HG03520 (cell line): Measurements from ENCODE around the gene FHIT.

Experiments used
- ATAC-seq: cut with Tn5 transposase; IDR thresholded peaks from one replicate; pipeline ENCODE4 v1.9.1; 2021; ENCODE audit warnings: mild to moderate bottlenecking, moderate library complexity; ENCODE audit not compliant: unreplicated experiment

Gene FHIT

DNA sequence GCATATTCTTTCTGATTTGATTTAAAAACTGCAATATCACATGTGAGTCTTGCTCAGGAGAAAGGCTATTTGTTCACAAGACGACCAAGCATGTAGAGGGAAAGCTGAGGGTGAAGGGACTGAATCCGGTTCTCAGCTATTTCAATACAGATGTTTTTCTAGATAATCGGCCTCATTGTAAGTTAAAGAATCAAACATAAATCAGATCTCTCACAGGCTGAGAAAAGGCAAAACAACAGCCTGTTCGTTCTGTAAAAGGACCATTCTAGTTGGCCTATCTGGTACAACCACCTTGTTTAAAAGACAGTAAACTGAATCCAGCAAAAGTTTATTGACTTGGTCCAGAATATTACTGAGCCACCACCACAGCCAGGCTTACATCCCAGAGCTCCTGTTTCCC is 1155.7 kb downstream of the FHIT start:
- no peak for ATAC-seq

DNA sequence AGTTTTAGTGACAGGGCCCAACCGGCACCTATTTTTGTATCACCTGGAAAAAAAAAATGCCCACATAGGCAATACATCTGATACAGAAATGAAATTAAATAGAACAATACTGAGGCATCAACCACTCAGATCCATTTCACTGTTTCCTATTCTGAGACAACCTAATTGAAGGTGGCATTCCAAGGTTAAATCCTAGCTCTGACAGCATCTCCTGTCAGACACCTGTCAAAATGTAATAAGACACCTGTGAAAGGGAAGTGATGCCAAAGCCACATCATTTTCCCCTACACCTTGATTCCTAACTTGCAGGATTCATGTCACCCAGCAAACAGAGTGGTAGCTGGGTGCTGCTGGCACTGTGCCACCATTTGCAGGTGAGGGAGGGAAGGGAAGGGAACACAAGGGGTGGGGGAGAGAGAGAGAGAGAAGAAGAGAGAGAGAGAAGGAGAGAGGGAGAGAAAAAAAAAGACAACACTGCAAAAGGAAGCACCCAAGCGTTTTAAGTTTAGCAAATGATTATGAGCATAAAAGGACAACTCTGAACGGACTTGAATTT is 1156.8 kb downstream of the FHIT start:
- ATAC-seq = no peak

DNA sequence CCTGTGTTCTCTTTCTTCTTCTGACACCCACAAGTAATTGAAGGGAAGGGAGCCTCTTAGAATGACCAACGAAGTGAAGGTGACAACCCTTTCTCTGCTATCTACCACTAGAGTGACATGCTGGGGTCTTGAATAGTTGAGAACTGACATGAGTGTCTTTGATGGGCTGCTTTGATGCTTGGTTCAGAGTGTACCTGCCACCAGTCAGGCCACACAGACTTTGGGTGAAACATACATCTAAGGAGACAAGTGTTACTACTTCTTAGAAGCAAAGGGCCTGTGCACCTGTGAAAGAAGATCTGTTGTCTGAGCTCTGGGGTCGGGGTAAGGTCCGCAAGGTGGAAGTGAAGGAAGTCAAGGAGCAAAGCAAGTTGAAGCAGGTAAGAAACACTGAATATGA is 1160.7 kb downstream of the FHIT start:
- ATAC-seq = no peak

DNA sequence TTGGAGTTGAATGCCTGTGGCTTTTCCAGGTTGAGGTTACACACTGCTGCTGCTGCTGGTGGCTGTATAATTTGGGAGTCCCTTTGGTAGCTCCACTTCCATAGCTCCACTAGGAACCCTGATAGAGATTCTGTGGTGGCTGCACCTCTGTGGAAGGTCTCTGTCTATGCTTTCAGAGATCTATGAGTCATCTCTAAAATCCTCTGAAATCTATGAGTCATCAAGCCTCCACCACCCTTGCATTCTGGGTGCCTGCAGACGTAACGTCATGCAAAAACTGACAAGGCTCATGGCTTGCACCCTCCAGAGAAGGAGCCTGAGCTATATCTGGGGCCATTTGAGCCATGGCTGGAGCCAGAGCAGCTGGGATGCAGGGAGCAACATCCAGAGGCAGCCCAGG is 1164.4 kb downstream of the FHIT start:
- peak; percentile 82 for ATAC-seq

DNA sequence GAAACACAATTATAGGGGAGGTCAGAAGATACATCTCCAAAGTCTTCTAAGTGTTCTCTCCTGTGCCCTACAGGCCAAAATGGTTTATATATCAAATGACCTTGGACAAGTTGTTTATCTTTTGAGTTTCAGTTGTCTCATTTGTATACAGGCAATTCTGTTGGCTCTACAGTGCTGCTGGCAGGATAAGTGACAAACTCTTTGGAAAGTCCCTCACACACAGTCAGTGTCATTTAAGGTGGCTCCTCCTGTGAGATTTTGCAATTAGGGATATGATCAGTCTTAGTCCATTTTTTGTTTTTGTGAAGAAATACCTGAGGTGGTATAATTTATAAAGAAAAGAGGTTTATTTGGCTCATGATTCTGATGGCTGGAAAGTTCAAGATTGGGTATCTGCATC is 1165.6 kb downstream of the FHIT start:
- ATAC-seq = no peak

DNA sequence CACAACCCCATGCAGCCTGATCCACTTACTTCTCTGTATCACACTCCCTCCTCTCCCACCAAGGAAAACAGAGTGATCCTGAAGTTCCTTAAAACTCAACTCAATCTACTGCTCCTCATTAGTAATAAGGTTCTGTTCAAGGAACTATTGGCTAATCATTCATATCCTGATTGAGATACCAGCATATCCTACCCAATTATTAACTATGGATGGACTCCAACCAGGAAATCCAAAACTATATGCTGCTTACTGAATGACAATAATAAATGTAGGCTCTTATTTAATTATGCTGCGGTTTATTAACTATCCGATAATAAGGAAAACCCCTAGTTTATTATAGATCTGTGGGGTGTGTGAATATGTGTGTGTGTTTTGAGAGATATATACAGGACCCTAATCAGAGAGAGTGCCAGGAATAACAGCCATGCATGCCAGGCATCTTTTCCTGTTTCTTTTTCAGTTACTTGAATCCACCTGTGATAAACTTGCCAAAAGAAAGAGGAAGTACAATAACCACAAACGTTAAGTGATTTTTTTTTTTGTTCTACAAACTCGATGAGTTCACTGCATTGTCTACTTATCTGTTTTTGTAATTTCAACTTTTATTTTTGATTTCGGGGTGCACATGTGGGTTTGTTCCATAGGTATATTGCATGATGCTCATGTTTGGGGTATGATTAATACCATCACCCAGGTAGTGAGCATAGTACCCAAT is 1169.7 kb downstream of the FHIT start:
- ATAC-seq = peak; percentile 73

DNA sequence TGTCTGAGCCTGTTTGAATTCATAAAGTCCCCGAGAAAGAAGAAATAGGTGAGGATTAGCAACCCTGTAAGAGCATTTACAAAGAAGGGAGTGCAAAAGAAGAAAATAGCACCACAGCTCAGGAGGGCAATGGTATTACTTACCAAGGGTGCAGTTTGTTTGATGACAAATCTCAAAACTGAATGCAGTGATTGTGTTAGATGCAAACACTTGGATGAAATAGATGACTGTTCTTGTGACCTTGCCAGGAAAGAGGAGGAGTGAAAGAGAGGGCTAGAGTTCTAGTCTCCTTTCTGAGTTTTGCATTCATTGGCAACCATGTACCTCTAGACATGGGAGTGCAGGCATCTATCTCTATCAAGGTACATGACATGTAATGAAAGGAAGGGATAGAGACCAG is 1170.6 kb downstream of the FHIT start:
- ATAC-seq = no peak

DNA sequence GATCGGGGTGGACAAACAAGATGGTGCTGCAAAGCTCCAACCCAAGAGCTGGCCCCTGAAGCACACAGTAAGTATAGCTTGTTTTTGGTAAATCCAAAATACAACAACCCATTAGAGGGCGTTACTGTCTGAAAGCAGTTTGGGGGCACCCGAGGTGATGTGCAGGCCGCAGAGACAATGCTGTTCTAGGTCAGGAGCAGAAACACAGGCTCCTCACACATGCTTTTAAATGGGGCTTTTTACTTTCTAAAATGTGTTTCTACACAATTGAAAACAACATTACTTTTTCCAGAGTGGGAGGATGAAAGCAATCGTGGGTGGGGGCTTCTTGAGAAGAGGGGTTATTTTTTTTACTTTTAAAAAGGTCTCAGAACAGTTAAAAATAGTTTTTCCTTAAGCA is 1172.2 kb downstream of the FHIT start:
- ATAC-seq = no peak

DNA sequence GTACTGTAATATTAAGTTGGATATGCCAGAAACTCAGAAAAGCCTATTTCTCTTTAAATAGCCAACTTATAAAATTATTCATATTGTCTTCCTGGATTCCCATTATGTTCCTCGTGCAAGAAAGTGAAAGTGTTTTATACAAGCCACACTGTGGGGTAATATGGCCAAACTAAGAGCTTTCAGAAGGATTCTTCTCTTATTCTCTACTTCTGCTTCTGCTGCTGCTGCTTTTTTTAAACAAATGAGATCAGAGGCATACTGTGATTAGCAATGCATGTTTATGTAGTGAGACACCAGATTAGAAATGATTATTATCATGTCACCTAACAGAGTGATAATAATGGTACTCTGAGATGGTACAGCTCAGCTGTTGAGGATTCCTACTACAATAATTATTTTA is 1174.9 kb downstream of the FHIT start:
- ATAC-seq = no peak

DNA sequence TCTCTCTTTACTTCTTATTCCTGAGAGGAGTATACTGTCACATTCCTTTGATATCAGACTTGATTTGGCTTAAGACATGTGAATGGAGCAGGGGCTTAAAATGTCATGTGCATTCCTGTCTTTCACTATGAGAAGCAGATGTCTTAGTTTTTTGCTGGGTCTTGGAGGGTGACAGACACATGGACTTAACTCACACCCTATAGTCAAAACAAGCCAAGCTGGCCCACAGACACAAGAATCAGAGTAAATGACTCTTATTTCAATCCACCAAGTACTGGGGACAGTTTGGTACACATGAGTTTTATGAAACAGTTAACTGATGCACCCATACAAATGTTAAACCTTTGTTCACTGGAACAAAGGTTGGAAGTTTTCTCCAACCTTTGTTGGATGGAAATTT is 1177.3 kb downstream of the FHIT start:
- ATAC-seq = no peak

DNA sequence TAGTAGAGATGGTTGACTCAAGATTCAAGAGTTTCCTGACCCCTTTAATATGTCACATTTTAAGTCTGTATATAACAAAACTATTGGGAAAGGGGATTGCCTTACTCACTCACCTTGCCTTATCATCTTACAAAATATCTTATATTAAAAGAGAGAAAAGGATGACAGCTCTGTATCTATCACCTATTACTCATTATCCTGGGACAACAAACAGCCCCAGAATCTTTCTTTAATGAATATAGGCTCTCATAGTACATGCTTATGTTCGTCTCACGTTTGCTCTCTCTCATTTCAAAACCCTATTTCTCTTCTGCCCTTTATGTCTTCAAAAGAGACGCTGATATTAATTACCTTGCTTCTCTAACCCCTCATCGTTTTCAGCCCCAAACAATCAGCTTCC is 1178.0 kb downstream of the FHIT start:
- no peak for ATAC-seq

DNA sequence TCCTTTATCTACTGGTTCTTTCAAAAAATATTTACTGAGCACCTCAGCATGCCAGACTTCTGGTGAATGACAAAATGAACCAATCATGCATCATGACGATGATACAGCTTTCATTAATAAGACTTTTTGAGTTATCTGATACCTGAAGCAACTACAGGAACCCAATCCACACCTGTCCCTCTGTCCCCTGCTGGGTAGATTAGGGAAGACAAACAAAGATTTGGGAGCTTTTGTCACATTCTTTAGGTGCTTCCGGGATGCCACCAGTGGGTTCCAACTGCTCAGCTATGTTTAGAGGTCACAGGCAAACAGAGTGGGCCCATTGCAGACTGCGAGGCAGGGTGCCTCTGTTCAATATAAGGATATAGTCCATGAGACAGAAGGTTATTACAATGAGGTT is 1180.9 kb downstream of the FHIT start:
- ATAC-seq = no peak

DNA sequence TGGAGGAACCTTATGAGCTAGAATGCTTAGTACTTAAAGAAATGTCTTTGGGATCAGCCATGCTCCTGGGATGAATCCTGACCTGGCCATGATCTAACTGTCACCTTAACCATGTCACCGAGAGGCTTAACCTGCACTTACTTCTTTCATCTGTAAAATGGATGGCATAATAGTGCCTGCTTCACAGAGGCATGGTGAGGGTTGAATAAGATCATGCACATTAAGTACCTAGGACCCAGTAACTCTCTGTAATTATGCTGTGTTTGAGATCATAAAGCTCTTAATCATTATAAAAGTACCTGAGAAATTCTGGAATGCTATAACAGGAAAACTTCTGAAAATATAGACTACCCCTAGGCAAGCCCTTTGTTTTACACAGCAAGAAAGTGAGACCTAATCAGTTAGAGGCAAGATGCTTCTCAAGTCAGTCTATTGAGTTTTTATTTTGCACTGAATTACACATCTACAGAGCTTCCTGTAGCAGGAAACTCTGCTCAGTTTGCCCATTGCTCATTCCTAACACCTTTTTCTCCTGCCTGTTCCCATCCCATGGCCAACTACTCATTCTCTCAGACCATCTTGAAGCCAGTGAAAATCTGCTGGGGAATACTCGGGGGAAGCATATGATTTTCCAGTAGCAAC is 1185.9 kb downstream of the FHIT start:
- no peak for ATAC-seq

DNA sequence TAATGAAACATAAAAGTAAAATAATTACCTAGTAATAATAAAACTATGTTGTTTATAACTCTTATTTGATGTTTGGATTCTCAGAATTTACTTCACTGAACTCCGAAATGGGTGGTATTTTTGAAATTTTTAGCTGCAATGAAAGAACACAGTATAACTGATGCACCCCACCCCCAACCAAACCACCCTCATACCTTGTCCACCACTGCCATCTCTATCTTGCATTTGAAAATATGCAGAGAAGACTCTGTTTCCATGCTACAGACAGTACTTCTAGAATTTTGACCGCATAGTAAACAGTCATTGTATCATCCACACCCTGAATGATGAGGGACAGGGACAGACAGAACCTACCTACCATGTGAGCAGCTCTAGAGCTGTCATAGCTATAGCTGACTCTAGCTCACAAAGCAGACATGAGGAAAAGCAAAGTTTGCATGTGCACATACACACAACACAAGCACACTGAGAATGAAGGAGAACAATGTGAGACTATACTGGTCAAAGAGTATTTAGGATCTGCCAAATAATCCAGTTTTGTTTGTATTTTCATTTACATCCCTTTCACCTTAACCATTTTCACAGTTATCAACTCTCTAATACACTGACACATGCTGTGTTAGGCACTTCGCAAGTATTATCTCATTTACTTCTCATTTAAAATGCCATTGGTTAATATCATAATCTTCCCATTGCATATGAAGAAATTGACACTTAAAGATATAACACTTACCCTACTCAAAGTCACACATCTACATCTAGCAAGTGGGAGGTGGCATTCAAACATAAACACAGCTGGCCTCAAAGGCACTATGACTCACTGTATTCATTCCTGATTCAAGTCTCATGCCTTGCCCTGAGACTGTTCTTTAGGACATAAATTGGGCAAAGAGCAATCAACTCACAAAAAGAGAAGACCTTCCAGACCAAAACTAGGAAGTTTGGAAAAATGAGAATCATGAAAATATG is 1186.8 kb downstream of the FHIT start:
- ATAC-seq = no peak

DNA sequence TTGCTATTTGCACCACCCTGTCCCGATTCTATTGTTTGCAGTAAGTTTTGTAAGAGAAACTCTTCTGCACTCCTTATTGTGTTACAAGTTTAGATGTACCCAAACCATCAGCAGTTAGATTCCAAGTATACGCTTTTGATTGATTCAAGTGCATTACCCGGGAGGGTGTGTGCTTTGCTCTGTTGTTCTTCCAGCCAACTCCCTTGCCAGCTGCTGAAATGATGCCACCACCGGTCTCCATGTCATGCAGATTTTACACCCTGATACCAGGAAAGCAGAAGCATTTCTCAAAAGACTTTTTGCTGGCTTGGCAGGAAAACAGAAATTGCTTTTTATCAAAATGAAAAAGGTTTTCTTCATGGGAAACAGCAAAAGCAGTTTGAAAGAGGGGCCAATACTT is 1194.8 kb downstream of the FHIT start:
- no peak for ATAC-seq

DNA sequence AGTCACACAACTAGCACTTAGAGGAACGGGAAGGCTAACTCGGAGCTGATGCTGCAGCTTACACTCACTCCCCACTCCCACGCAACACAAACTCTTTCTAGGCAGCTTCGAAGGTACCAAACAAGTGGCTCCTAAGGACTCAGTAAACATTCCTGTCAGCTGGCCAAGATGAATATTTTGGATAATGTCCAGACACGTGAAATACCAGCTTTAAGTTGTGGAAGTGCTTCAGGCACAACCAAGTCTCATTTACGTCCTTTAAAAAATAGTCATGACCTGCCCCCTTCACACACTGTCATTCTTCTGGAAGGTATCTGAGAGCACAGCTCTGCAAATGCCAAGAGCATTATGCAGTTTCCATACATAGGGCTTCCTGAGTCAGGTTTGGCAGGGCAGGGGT is 1195.5 kb downstream of the FHIT start:
- ATAC-seq = no peak

DNA sequence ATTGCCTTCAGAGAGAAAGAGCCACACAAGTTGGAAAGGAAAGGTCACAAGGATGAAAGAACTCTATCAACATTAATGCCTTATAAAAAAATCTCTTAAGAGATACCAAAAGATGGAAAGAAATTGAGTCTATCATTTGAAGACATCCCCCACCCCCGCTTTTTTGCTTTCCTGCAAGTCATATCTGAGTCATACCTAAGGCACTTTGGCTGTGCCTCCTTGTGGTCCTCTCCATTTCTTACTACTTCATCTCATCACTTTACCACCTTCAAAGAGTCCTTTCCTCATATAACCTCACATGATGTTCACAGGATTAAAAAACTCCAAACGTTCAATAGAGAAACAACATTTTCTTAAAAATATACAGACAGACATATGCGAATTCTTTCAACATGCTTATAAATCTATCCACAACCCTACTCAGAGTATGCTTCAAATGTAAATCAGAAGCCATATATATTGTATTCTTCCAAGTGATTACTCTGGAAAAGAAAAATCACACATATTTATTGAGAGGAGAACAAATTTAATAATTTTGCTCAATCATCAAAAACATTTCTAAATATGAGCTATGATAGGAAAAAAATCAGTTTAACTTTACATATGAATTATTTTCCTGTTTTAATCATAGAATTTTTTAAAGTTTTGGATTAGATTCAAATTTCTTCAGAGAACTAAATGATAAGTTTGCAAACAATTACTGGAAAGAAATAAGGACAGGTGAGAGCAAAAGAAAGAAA is 1197.6 kb downstream of the FHIT start:
- ATAC-seq = no peak

DNA sequence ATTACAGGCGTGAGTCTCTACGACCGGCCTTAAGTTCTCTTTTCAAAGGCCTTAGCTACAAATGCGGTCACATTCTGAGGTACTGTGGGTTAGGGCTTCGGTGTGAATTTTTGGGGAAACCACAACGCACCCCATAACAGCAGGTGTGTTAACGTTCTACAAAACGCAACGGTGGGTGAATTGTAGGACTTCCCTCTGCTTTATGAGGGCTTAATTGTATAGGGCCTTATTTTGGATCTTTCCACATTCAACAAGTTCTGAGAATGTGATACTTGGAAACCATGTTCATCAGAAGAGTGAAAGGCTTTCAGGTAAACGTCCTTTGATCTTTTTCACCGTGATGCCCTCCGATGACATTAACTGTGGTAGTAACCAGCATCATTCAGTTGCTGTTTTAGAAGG is 1202.8 kb downstream of the FHIT start:
- ATAC-seq = no peak

DNA sequence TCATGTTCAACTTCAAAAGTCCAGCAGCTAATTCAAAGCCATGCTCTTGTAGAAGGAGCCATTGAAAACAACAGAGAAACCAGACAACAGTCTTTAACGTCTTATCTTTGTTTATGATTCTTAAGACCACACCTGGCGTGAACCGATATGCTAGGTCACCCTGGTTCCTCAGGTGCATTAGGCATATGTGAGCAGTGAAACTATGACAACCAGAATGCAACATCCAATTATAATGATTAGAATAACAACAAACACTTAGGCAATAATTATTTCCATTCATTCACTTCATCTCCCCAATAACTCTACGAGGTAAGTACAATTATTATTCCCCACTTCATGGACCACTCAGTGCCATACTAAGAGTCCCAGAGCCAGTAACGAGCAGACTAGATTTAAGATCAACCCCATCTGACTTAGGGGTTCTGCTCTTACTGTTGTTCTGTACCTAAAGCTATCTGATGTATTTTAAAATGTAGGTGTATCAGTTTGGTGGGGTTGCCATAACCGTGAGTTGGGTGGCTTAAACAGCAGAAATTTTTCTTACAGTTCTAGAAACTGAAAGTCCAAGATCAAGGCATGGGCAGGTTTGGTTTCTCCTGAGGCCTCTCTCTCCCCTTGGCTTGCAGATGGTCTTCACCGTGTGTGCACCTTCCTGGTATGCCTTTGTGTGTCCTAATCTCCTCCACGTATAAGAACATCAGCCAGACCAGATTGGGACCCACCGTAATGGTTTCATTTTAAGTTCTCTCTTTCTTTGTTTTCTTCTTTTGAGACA is 1203.6 kb downstream of the FHIT start:
- ATAC-seq = no peak

DNA sequence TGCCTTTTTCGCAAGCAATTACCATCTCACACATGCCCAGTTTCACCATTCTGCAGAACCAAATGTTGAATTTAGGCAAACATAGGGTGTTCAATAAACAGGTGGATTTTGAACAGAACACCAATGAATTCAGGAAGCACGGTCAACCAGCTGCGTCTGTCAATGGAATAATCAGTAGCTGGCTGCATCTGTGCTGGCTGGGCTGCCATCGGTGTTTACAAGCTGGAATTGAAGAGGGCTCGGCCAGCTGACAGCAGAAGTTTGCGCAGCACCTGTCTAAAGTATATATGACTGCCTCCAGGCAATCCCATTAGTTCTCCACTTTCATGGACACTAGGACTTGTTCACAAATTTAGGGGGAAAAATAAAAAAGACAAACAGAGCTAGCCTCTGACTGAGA is 1205.0 kb downstream of the FHIT start:
- ATAC-seq = no peak
